Trophoblast cell (in vitro differentiated cells and primary cell): ENCODE measurements around the gene GDPD4.

ENCODE experiments used
- DNase-seq, 2 donors: peaks; one replicate each; pipeline ENCODE4 v3.0.0-alpha.2; 2016
- H2AFZ ChIP-seq: 2 replicates; pipeline ENCODE4 v1.6.1; 2013; ENCODE audit warnings: low read length, moderate library complexity, mild to moderate bottlenecking; ENCODE audit not compliant: insufficient read depth, poor library complexity
- H2AK5ac ChIP-seq: 2 replicates; pipeline ENCODE4 v1.6.1; 2013; ENCODE audit warnings: mild to moderate bottlenecking, low read length
- H2BK120ac ChIP-seq: 2 replicates; pipeline ENCODE4 v1.6.1; 2013; ENCODE audit warnings: low read length, mild to moderate bottlenecking, moderate library complexity; ENCODE audit not compliant: insufficient read depth, poor library complexity
- H2BK12ac ChIP-seq: 2 replicates; pipeline ENCODE4 v1.6.1; 2013; ENCODE audit warnings: mild to moderate bottlenecking, low read length, moderate library complexity
- H2BK5ac ChIP-seq: 2 replicates; pipeline ENCODE4 v1.6.1; 2013; ENCODE audit warnings: low read length, low read depth, moderate library complexity, mild to moderate bottlenecking; ENCODE audit not compliant: poor library complexity
- H3K14ac ChIP-seq: 2 replicates; pipeline ENCODE4 v1.6.1; 2013; ENCODE audit warnings: mild to moderate bottlenecking, low read length
- H3K18ac ChIP-seq: 2 replicates; pipeline ENCODE4 v1.6.1; 2013; ENCODE audit warnings: mild to moderate bottlenecking, low read length
- H3K23ac ChIP-seq: 2 replicates; pipeline ENCODE4 v1.6.1; 2013; ENCODE audit warnings: low read length
- H3K27ac ChIP-seq: 2 replicates; pipeline ENCODE4 v1.5.1; 2013; ENCODE audit warnings: low read depth, mild to moderate bottlenecking, inconsistent platforms, low read length, moderate library complexity
- H3K27me3 ChIP-seq: 2 replicates; pipeline ENCODE4 v1.6.1; 2013; ENCODE audit warnings: inconsistent platforms, mild to moderate bottlenecking, low read length, moderate library complexity; ENCODE audit not compliant: insufficient read depth
- H3K36me3 ChIP-seq, 2 experiments: 1 replicate in 1 of 2; 2 replicates in 1 of 2; pipeline ENCODE4 v1.6.1; 2013; ENCODE audit warnings: low read length in 2 of 2, mild to moderate bottlenecking in 2 of 2, moderate library complexity in 1 of 2; ENCODE audit not compliant: insufficient read depth in 2 of 2, control insufficient read depth in 1 of 2
- H3K4ac ChIP-seq: 2 replicates; pipeline ENCODE4 v1.6.1; 2013; ENCODE audit warnings: low read depth, mild to moderate bottlenecking, low read length, moderate library complexity
- H3K4me1 ChIP-seq, 2 experiments: 1 replicate in 1 of 2; 2 replicates in 1 of 2; pipeline ENCODE4 v1.6.1; 2013; ENCODE audit warnings: low read length in 2 of 2, mild to moderate bottlenecking in 2 of 2, moderate library complexity in 1 of 2; ENCODE audit not compliant: insufficient read depth in 2 of 2, control insufficient read depth in 1 of 2
- H3K4me2 ChIP-seq: 2 replicates; pipeline ENCODE4 v1.6.1; 2013; ENCODE audit warnings: inconsistent platforms, mild to moderate bottlenecking, low read length, moderate library complexity
- H3K4me3 ChIP-seq: 2 replicates; pipeline ENCODE4 v1.5.1; 2013; ENCODE audit warnings: mild to moderate bottlenecking, low read depth, low read length, inconsistent platforms
- H3K79me1 ChIP-seq: one replicate; pipeline ENCODE4 v1.6.1; 2013; ENCODE audit warnings: low read length
- H3K79me2 ChIP-seq: 2 replicates; pipeline ENCODE4 v1.6.1; 2013; ENCODE audit warnings: low read length, mild to moderate bottlenecking; ENCODE audit not compliant: control insufficient read depth, insufficient read depth, poor library complexity
- H3K9ac ChIP-seq: 2 replicates; pipeline ENCODE4 v1.6.1; 2013; ENCODE audit warnings: mild to moderate bottlenecking, low read length
- H3K9me3 ChIP-seq: 2 replicates; pipeline ENCODE4 v1.6.1; 2013; ENCODE audit warnings: low read depth, mild to moderate bottlenecking, control low read depth, inconsistent platforms, low read length; ENCODE audit not compliant: insufficient read depth
- H4K12ac ChIP-seq: 2 replicates; pipeline ENCODE4 v1.6.1; 2013; ENCODE audit warnings: low read depth, mild to moderate bottlenecking, low read length, moderate library complexity
- H4K8ac ChIP-seq: 2 replicates; pipeline ENCODE4 v1.6.1; 2013; ENCODE audit warnings: low read depth, mild to moderate bottlenecking, low read length, moderate library complexity
- H4K91ac ChIP-seq: one replicate; pipeline ENCODE4 v1.6.1; 2013; ENCODE audit warnings: low read depth, mild to moderate bottlenecking, low read length, moderate library complexity
- WGBS: extraction: QIAGEN DNeasy Blood & Tissue Kit; methylation state at CpG from one replicate; pipeline ENCODE4 v1.1.7; 2013; ENCODE audit warnings: missing lambda C conversion rate; ENCODE audit not compliant: insufficient read length, insufficient coverage; ENCODE audit errors: extremely low coverage; 5-methylcytosine and 5-hydroxymethylcytosine counted together

GDPD4 gene

GRCh38 chr11:77187776-77188632 lies 113.5 kb downstream of the GDPD4 start:
- Histone ChIP-seq H4K12ac (no peak overlapping the region), H3K79me1 (no peaks in the 10 kb centered on the region), H3K18ac (no peak overlapping the region), H3K14ac (no peak overlapping the region), H3K23ac (no peak overlapping the region), H3K36me3 (no peaks in the 10 kb centered on the region), H4K8ac (no peak overlapping the region), H3K4me3 (no peak overlapping the region), H3K9ac (no peak overlapping the region), H3K27ac (no peak overlapping the region), H2BK5ac (no peak overlapping the region), H4K91ac (no peak overlapping the region), H3K4me2 (no peak overlapping the region), H3K9me3 (peaks cover 2% of the 10 kb centered on the region), H2AK5ac (no peak overlapping the region), H3K27me3 (no peaks in the 10 kb centered on the region), H2BK120ac (no peak overlapping the region), H2BK12ac (no peak overlapping the region), H3K4ac (no peak overlapping the region), H3K79me2 (no peaks in the 10 kb centered on the region), H2AFZ (no peak overlapping the region), H3K4me1 (no peaks in the 10 kb centered on the region)
- WGBS, result no CpG with 5 or more reads among the region's 7 CpGs
- DNase-seq, result peak; percentile 62 to 89

GRCh38 chr11:77187111-77187750 lies 114.3 kb downstream of the GDPD4 start:
- Histone ChIP-seq H3K4me3 (no peak overlapping the region), H3K23ac (no peak overlapping the region), H2BK5ac (no peak overlapping the region), H3K9me3 (no peaks in the 10 kb centered on the region), H3K18ac (no peak overlapping the region), H2BK12ac (no peak overlapping the region), H4K8ac (no peak overlapping the region), H3K14ac (no peak overlapping the region), H4K91ac (no peak overlapping the region), H3K79me1 (no peaks in the 10 kb centered on the region), H2AK5ac (no peak overlapping the region), H3K4ac (no peak overlapping the region), H3K9ac (no peak overlapping the region), H3K4me1 (no peaks in the 10 kb centered on the region), H3K4me2 (no peak overlapping the region), H2BK120ac (no peak overlapping the region), H3K79me2 (no peaks in the 10 kb centered on the region), H3K27me3 (no peaks in the 10 kb centered on the region), H3K36me3 (no peaks in the 10 kb centered on the region), H3K27ac (no peak overlapping the region), H2AFZ (no peak overlapping the region), H4K12ac (no peak overlapping the region)
- no peak for DNase-seq
- no CpG with 5 or more reads among the region's 9 CpGs for WGBS

GRCh38 chr11:77186302-77186701 lies 115.2 kb downstream of the GDPD4 start:
- Histone ChIP-seq H3K27me3 (no peaks in the 10 kb centered on the region), H3K36me3 (no peaks in the 10 kb centered on the region), H3K4ac (no peak overlapping the region), H4K12ac (no peak overlapping the region), H3K9me3 (no peaks in the 10 kb centered on the region), H2AK5ac (no peak overlapping the region), H4K8ac (no peak overlapping the region), H2BK120ac (no peak overlapping the region), H2AFZ (no peak overlapping the region), H3K4me1 (no peaks in the 10 kb centered on the region), H3K23ac (no peak overlapping the region), H3K79me2 (no peaks in the 10 kb centered on the region), H3K79me1 (no peaks in the 10 kb centered on the region), H3K14ac (no peak overlapping the region), H4K91ac (no peak overlapping the region), H3K18ac (no peak overlapping the region), H2BK5ac (no peak overlapping the region), H3K27ac (no peak overlapping the region), H3K4me2 (no peak overlapping the region), H2BK12ac (no peak overlapping the region), H3K4me3 (no peak overlapping the region), H3K9ac (no peak overlapping the region)
- DNase-seq, result no peak
- no CpG with 5 or more reads among the region's 1 CpG for WGBS

GRCh38 chr11:77184136-77184860 lies 117.2 kb downstream of the GDPD4 start:
- no peak overlapping the region for H3K4ac ChIP-seq
- no peak overlapping the region for H2BK120ac ChIP-seq
- no peak overlapping the region for H3K18ac ChIP-seq
- no peak for DNase-seq
- H3K4me3 ChIP-seq, result no peak overlapping the region
- H2BK12ac ChIP-seq, result no peak overlapping the region
- H3K27ac ChIP-seq, result no peak overlapping the region
- H3K36me3 ChIP-seq, result no peaks in the 10 kb centered on the region
- H4K8ac ChIP-seq, result no peak overlapping the region
- H4K12ac ChIP-seq, result no peak overlapping the region
- no peak overlapping the region for H4K91ac ChIP-seq
- peaks cover 3% of the 10 kb centered on the region for H3K9me3 ChIP-seq
- H2AK5ac ChIP-seq, result no peak overlapping the region
- H3K79me2 ChIP-seq, result no peaks in the 10 kb centered on the region
- WGBS, result no CpG with 5 or more reads among the region's 15 CpGs
- H3K9ac ChIP-seq, result no peak overlapping the region
- no peak overlapping the region for H2AFZ ChIP-seq
- no peaks in the 10 kb centered on the region for H3K79me1 ChIP-seq
- no peak overlapping the region for H3K4me2 ChIP-seq
- no peak overlapping the region for H3K14ac ChIP-seq
- no peaks in the 10 kb centered on the region for H3K27me3 ChIP-seq
- no peaks in the 10 kb centered on the region for H3K4me1 ChIP-seq
- H2BK5ac ChIP-seq, result no peak overlapping the region
- H3K23ac ChIP-seq, result no peak overlapping the region
